Measurements from ENCODE around the gene SPSB1.

DNA sequence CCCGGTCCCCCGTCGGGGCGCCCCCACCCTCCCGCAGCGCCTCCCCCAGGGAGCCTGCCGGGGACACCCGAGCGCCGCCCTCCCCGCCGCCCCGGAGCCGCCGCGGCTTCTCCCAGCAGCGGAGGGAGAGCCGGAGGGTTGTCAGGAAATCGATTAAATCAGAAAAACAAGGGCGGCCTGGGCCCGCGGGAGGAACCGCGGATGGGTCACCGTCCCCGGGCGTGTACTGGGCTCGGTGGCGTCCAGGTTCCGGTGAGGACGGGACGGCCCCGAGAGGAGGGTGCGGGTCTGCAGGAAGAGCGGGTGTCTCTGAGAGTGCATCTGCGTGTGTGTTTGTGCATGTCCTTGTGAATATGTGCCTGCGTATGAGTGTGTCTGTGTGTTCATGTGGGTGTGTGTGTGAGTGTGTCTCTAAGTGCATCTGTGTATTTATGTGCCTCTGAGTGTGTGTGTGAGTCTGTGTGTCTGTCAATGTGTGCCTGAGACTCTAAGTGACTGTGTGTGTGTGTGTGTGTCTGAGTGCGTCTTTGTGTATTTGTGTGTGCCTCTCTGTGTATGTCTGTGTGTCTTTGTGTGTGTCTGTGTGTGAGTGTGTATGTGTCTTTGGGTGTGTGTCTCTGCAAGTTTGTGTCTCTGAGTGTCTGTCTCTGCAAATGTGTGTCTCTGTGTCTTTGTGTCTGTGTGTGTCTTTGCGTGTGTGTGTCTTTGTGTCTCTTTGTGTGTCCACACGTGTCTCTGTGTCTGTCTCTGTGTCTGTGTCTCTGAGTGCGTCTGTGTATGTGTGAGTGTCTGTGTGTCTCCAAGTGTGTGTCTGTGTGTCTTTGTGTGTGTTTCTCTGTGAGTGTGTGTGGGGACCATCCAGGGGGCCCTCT, 1.1 kb downstream of the SPSB1 start:
- TF ChIP-seq POLR2AphosphoS5 (IDR thresholded peaks at IDR 0.05; ENCODE audit: low read depth, low read length) (no peak), SIN3A (IDR thresholded peaks at IDR 0.05; ENCODE audit: borderline replicate concordance, insufficient read depth, low read length) (no peak)
